ENCODE results near the gene CHSY1.

The CHSY1 gene

DNA sequence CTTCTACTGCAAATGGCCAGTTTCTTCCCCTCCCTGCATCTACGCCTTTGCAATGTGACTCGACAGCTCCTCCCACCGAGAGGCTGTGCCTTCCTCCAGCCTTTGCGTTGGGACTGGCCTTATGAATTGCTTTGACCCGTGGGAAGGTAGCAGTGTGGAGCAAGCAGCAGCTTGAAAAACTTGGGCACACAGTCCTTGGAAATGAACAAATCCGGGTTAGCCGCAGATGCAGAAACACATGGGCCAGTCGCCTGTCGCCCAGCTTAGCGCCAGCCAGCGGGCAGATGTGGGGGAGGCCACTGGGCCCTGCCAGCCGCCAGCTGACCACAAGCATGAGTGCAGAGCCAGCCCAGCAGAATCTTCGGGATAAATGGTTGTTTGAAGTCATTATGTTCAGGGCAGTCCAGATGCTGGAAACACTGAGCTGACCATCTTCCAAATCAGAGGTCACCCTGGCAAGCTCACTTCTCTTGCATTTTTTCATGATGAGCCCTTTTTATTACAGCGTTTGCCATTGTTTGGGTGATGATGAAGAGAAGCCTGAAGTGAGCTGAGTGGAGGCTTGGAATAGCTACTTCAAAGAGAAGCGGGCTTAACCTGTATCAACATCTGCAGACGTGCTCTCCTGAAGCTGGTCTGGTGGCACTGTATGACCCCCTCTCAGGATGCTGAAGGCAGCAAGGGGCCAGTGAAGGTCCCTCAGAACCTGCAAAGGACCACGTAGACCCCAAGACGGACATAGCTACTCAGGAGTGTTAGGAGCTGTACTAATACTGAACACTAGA, 15.7 kb upstream of the CHSY1 start:
- DNase-seq: no peak

DNA sequence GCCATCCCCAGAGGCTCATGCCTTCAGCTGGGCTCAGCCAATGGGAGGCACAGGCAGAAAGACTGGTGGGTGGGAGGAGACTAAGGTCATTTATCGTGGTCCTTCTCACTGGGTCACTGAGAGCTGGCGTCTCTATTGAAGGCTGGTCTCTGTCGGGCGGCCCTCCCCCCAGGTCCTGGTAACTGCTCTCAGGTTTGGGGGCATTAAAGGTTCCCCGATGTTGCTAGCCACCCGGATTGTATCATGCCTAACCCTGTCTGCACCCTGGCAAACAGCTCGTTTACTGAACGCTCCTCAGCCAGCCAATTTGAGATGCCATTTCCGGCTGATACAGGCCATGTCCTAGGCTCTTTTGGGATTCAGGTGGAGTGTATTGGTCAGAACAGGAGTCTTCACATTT, 14.9 kb upstream of the CHSY1 start:
- DNase-seq: no peak

DNA sequence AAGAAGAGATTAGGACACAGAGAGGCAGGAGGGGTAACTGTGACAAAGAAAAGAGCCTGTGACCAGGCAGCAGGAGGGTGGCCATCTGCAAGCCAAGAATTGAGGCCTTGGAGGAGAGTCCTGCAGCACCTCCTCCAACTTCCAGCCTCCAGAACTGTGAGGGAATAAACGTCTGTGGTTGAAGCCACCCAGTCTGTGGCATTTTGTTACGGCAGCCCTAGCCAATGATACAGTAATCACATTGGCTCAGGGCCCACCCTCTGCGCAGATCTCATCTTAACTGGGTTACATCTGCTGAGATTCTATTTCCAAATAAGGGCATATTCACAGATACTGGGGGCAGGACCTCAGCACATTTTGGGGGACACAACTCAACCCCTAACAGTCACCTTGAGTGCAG, 14.2 kb upstream of the CHSY1 start:
- no peak for DNase-seq

DNA sequence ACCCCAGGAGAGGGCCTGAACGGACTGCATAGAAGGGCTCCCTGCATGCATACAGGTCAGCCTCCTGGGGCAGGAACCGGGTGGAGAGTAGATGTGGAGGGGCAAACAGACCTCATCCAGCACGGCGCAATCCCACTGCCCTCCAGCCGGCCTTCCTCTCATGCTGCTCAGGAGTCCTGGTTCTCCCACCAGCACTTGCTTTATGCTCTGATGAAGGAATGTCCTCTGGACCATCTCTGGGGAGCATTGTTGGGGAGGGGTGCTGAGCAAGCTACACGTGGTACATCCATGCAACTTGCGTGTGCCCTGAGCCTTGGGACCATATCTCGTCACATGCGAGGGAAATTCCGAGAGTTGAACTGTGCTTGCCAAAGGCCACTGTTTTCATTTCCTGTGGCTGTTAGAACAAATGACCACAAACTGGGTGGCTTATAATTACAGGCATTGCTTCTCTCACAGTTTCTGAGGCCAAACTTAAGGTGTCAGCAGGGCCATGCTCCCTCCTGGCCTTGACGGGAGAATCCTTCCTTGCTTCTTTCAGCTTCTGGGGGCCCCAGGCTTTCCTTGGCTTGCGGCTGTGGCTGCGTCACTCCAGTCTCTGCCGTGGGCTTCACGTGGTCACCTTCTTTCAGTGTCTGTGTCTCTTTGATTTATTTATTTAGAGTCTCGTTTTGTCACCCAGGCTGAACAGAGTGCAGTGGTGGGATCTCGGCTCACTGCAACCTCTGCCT, 13.2 kb upstream of the CHSY1 start:
- no peak for DNase-seq

DNA sequence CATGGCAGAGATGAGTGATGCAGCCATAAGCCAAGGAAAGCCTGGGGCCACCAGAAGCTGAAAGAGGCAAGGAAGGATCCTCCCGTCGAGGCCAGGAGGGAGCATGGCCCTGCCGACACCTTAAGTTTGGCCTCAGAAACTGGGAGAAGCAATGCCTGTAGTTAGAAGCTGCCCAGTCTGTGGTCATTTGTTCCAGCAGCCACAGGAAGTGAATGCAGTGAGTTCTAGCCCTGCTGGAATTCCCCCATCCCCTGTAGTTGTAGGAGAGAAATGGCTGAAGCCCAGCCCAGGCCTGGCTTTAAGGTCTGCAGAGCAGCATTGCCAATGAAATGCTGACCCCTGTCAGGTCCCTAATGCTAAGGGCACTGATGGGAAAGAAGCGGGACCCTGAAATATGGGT, 12.2 kb upstream of the CHSY1 start:
- DNase-seq: no peak

DNA sequence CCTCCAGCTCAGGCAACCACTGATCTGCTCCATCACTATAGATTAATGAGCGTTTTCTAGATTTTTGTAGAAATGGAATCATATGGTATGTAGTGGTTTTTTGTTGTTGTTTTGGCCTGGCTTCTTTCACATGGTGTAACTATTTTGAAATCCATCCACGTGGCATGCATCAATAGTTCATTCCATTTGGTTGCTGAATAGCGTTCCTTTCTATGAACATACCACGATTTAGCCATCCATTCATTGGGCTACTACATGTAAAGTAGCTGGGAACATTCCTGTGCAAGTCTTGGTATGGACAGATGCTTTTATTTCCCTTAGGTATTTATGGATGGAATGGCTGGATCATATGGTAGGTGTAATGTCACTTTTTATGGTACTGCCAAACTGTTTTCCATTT, 10.7 kb upstream of the CHSY1 start:
- no peak for DNase-seq

DNA sequence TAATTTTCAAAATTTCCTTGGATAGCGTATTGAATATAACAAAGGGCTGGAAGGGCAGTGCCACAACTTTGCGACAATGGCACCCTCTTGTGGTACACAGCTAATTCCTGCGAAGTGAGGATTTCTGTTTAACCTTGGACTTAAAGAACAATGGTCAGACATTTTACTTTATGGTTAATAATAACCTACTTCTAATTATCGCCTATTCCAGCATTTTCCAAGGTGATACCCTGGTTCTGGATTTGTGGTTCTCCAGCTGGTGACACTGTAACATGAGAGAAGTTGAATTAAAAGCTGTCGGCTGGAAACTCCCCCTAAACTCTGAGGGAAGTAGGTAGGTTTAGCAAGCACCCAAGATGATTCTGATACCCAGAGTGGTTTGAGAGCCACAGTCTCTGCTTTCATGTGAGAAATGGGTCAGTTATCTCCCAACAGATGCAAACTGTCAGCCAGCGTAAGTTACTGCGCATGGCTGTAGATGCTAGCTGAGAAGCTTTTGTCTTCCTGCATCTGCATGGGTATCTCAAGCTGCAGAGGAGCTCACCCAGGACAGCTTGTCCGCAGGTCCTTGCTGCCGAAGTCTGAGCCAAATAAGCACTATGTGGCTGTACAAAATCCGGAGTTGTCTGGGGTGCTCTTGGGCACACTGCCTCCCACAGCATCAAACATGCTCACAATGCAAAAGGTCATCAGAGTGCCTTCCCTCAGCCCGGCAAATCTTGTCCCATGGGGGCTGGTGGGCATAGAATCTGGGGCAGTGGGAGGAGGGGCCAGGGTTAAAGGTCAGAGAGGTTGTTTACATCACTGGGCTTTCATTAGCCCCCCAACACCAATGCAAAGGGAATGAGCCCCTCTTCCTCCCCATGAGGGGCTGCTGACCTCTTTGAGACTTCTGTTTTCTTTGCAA, 6.6 kb upstream of the CHSY1 start:
- DNase-seq: no peak

DNA sequence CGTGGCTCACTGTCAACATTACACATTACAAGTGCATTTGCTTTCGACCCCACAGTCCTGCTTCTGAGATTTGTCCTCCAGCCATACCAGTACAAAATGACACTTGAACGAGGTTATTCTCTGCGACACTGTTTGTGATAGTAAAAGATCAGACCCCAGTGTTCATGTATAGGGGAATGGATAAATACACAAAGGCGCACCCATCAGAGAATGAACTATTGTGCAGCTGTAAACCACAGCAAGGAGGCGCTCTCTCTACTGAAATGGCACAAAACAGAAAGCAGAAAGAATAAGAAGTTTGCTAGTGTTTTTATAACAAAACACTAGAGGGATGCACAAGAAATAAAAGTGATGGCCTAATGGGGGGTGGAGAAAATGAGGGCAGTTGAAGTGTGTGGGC, 4.9 kb upstream of the CHSY1 start:
- DNase-seq: no peak

DNA sequence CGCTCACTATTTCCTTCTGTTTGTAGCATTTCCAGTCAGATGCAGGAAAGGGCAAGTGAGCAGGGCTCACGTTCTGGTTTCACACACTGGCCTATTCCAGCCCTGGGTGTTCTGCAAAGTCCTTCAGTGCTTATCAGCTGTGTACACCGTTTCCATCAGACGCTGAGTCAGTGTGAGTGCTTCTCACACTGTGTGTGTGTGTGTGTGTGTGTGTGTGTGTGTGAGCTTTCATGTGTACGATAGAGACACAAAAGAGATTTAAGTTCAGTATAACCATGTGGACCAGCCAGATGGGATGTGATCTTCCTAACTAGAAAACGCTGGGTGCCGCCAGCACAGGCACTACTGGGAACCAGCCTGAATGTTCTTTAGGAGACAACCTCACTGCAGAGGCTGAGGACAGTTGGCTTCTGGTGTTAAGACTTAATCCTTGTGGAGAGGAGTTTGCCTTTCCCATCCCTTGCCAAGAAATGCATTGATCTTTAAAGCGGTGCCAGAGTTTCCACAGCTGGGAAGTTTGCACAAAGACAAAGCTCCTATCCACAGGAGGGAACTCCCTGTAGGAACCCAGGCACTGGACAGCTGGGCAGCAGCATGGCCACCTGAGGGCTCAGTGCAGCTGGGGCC, 3.9 kb upstream of the CHSY1 start:
- no peak for DNase-seq

DNA sequence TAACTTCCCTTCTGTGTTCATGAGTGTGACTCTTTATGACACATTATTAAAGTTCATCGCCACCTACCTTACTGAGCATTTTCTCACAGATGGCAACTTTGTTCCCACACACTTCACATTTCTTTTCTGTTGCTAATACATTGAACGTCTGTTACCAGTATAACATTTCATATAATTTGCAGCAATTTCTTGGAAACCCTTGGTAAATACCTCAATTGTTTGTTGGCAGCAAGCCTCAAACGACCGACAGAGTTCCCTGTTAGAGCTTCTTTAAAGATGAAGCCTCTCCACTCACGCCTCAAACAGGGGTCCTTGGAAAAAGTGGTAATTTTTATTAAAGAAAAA, 3.2 kb upstream of the CHSY1 start:
- DNase-seq: no peak

DNA sequence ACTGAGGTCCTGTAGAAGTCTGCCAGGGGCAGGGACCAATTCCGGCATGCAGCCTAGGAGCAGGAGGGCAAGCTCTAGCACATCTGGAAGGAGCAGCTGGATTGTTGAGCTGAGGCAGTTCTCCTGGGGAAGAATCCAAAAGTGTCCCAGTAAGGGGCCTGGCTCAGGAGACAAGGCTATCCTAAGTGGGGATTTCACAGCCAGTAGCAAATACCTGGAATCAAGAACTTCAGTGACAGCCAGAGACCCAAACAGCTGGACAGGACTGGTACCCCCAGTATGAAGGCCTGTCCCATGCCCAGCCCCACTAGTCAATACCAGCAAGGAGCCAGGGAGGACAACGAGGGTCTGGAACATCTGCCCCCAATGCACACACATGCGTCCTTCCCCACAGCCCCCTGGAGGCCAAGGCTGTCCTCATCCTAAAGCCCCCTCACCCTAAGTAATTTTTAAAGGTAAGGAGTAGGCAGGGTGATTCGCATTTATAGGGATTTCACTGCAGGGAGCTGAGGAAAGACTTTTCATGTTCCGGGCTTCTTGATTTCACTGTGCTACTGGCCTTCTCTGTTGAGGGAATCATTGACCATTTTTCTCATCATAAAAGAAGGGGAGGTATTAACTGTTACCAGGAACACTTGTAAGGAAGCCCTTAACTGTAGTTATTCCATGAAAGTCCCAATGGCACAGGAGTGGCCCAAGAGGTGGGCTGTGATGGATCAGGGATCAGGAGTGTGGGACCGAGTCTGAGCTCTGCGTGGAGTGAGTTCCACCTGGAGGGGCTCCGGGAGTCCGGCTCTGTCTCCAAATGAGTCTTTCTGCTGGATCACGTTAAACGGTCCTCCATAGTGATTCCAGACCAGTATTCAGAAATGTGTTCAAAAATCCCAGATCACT, 2.6 kb upstream of the CHSY1 start:
- DNase-seq: no peak

DNA sequence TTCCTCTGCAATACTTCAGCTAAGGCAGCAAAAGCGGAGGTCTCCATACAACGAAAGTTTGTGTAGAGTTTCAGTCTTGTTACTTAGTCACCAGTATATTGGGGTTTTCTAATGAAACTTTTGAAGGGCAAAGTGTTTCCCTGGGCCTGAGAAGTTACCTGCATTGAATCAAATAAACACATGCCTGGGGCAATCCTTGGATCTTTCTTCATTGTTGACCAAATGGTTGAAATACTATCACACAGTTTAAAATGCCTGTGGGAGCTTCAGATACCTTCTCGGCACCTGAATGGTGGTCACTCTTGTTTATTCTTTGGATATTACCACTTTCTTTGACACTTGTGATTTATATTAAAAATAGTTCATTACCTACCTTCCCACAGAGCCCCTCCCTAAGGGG, 988 bp upstream of the CHSY1 start:
- DNase-seq: no peak

DNA sequence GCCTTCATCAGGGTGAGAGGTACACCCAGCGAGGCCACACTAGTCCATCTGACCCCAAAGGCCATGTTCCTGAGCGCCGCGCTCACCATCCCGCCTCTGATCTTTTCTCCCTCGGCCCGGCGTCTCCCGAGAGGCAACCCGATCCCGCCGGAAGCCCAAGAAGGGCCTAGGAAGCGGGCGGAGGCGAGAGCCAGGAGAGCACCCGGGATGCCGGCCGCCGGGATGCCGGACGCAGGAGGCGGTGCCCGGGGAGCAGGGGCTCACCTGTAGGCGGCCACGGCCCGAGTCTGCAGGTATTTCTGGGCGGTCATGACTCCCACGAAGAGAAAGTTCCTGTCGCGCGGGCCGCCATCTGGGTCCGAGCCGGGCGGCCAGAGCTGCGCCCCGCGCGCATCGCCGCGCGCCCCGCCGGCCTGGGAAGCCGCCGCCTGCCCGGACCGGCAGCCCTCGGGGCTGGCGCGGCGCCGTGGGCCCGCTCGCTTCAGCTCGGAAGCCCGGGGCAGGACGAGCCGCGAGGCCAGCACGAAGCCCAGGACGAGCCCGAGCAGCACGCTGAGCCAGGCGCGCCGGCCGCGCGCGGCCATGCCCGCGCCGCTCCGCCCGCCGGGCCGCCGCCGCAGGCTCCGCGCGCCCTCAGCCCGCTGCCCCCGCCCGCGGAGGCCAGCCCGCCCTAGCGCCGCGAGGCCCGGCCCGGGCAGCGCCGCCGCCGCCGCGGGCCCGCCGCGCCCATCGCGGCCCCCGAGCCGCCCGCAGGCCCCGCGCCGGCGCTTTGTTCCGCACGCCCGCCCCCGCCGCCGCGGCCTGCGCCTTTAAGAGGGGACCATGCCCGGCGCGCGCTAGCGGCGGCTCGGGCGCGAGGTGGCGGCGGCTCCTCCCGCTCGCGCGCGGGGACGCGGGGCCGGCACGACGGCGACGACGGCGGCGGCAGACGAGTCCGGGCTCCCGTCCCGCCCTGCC, 697 bp downstream of the CHSY1 start:
- peak; percentile 48 for DNase-seq

DNA sequence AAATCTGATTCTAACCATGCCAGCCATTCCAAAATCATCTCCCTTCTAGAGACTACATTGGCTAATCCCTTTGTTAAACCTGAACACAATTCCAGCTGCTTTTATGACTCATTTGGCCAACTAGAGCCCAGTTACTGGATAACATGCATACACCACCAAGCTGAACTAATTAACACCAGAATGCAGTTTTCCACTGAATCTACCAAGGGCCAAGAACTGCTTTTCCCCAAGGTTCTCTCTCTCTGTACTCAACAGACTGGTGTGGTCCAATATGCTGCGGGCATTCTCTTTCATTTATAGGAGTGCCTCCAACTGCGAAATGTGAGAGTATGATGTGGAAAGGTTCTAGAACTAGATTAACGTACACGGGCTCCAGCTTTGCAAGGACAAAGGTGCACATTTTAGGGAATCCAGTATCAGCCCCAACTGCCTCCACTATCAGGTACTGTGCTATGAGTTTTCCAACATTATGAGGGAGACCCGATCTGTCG, 1.5 kb downstream of the CHSY1 start:
- DNase-seq: no peak

DNA sequence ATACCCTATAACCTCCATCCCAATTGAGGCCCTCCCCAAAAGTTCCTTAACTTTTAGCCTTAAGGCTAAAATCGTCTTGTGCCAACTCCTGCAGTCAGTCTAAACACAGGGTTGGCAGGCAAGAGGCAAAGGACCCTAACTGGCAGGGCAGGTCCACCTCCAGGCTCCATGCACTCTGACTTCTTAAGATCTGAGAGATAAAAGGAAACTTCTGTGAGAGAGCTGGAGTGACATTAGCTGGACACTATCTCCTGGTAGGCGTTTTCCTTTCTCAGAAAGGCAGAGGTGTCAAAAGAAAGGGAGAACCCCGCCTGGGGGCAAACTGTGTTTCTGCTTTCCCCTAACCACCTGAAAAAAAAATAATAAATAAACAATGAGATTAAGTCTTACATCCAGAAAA, 3.6 kb downstream of the CHSY1 start:
- no peak for DNase-seq

DNA sequence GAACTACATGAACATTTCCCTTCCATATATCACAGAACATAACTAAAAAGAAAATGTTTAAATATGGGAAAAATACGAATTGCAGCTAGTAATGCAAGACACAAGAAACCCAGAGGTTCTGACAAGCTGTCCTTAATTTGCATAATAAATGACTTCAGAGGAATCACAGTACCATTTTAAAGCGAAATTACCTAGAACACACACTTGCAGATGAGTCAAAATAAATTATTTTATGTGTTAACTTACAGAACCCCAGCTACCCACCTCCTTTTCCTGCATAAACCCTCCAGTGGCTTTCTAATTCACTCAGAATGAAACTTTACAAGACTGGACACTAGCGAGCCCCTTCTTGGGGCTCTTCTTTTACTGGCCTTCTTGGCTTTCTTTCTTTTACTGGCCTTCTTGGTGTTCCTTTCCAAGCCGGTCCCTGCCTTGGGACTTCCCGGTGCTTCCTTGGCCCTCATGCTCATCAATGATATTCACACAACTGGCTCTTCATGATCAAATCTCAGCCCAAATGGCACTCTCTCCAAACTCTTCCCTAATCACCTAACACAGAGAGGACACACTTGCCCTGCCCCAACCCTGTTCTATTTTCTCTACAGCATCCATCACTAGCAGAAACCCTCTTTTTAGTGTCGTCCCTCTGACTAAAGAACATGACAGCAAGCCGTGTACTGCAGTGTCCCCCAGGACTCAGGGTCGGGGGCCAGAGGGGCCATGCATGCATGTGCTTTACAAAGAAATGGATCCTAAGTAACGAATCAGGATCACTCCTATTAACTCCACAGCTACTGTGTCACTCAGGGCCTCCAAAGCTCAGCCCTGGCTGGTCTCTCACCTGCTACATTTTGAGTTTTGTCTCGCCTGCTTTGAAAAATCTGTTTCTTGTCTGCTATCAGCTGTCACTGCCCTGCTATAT, 4.8 kb downstream of the CHSY1 start:
- DNase-seq: no peak

DNA sequence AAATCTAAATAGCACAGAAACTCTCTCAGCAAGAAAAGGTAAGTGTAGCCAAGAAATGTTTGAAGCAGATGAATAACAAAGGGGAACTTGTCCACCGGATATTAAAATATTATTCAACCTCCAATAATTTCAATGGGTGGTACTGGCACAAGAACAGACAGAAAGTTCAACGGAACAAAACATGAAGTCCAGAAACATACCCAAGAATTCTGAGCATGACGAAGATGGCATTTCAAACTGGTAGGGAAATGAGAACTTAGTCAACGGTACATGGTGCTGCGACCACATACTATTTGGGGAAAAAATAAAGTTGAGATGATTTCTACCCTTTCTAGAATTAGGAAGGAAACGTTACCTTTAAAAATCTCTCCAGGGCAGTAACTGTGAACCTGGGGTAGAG, 5.5 kb downstream of the CHSY1 start:
- no peak for DNase-seq

DNA sequence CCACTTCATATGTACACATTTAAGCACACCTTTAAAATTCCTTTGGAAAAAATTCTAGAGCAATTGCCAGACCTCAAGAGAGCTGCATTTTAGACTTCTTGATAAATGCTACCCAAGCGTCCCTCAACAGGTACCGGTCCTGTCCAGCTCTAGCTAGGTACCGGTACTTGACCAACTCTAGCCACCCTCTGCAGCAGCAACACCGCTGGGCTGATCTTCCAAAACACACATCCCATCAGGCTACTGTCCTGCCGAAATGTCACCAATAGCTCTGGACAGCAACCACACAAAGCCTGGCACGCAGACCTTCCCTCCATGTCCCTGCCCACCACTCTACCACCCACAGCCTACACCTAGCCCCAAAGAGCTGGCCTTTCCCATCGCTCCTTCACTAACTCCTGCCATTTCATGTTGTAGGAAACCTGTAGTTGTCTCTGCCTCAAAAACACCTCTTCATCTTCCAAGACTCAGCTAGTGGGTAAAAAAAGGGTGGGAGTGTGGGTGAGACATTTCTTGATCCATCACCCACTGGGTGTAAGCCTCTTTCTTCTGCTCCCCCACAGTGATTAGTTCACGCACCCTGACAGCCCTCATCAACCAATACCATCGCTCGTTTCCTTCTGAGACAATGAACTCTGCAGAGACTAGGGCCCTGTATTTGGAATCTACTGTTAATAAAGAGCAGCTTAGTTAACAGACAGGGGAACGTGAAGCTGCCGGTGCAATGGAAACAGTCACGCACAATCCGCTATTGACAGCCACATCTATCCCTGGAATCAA, 6.8 kb downstream of the CHSY1 start:
- DNase-seq: no peak

Data from activated CD4-positive, CD25-positive, alpha-beta regulatory T cell treated with anti-CD3 and anti-CD28 coated beads, Interleukin-2, amount 50 U/mL, for 72 hours (primary cell).